ENCODE data around the gene PGAP3.

DNA sequence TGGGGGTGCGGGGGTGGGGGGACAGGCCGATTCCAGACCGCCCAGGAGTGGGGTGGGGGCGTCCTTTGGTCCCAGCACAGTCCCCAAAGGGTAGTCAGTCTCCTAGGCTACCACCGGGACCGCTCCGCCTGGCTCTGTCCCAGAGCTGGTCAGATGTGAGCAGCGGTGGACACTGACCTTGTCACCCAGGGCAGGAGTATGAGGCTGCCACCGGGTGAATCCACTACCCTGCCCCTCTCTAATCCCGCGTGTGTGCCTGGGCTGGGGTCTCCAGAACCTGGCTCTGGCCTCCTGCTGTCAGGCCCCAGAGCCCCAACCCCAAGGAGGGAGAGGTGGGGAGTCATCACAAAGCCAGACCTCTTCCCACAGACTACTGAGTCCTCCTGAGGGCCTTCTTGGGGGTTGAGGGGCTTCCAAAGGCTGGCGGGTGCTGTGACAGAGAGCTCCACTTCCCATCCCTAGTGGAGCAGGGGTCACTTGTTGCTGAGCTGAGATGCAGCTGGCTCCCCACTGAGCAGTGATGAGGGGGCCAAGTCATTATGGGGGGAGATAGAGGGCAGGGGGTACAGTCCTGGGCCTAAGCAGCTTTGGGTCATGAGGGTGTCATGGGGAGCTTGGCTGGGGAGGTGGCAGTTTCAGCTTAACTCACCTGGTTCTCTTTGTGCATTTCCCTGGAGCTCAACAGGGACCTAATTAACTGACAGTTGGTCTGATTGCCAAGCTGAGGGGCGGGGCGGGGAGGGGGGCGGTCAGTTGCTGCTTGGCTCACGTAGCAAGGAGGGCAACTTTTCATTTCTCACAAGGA is 59.9 kb downstream of the PGAP3 start:
- TF ChIP-seq, protein P1, sequence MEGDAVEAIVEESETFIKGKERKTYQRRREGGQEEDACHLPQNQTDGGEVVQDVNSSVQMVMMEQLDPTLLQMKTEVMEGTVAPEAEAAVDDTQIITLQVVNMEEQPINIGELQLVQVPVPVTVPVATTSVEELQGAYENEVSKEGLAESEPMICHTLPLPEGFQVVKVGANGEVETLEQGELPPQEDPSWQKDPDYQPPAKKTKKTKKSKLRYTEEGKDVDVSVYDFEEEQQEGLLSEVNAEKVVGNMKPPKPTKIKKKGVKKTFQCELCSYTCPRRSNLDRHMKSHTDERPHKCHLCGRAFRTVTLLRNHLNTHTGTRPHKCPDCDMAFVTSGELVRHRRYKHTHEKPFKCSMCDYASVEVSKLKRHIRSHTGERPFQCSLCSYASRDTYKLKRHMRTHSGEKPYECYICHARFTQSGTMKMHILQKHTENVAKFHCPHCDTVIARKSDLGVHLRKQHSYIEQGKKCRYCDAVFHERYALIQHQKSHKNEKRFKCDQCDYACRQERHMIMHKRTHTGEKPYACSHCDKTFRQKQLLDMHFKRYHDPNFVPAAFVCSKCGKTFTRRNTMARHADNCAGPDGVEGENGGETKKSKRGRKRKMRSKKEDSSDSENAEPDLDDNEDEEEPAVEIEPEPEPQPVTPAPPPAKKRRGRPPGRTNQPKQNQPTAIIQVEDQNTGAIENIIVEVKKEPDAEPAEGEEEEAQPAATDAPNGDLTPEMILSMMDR (conservative IDR thresholded peaks at IDR 0.05; ENCODE audit: low read depth, low read length) = no peak
- TF ChIP-seq CHD1 (IDR thresholded peaks at IDR 0.05; ENCODE audit: low read depth, low read length) (no peak), POLR2A (IDR thresholded peaks at IDR 0.05; ENCODE audit: low read depth, low read length) (no peak), MXI1 (IDR thresholded peaks at IDR 0.05; ENCODE audit: borderline replicate concordance, low read depth, low read length) (no peak), RAD21 (IDR thresholded peaks at IDR 0.05; ENCODE audit: low read length) (no peak), SMC3 (IDR thresholded peaks at IDR 0.05; ENCODE audit: low read depth, low read length) (no peak), FOS (IDR thresholded peaks at IDR 0.05; ENCODE audit: low read depth, low read length) (no peak), RFX5 (IDR thresholded peaks at IDR 0.05; ENCODE audit: low read depth, low read length) (no peak), BHLHE40 (IDR thresholded peaks at IDR 0.05; ENCODE audit: low read depth, low read length) (no peak), MAZ (IDR thresholded peaks at IDR 0.05; ENCODE audit: borderline replicate concordance, low read depth, low read length) (no peak), NFE2L2 (IDR thresholded peaks at IDR 0.05; ENCODE audit: low read depth, low read length) (no peak), MAFK (IDR thresholded peaks at IDR 0.05; ENCODE audit: low read depth, low read length) (no peak)
- TF ChIP-seq, protein P2, sequence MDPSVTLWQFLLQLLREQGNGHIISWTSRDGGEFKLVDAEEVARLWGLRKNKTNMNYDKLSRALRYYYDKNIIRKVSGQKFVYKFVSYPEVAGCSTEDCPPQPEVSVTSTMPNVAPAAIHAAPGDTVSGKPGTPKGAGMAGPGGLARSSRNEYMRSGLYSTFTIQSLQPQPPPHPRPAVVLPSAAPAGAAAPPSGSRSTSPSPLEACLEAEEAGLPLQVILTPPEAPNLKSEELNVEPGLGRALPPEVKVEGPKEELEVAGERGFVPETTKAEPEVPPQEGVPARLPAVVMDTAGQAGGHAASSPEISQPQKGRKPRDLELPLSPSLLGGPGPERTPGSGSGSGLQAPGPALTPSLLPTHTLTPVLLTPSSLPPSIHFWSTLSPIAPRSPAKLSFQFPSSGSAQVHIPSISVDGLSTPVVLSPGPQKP (IDR thresholded peaks at IDR 0.05; ENCODE audit: borderline replicate concordance, low read depth, low read length) = no peak

Data from IMR-90 (cell line).